Measurements from ENCODE around the gene ZNF787. TPM values are rescaled to one million over a fixed set of nuclear protein-coding genes. Genes with fewer than 3 reads are reported as not detected.

The ZNF787 gene
- total and polyA plus RNA-seq, 2 donors (not counting 3 experiments of a cell fraction or from before 2014, with no cell fraction given): 11.6 to 32.7 TPM

GRCh38 chr19:56131651-56132050 lies 10.6 kb upstream of the ZNF787 start:
- H3K27me3 ChIP-seq (ENCODE audit: control insufficient read depth in 2 of 2, insufficient read depth in 2 of 2, low read length in 2 of 2): no peaks in the 10 kb centered on the region
- no peaks in the 10 kb centered on the region for H4K20me1 ChIP-seq (replicated peaks; ENCODE audit: control insufficient read depth, extremely low read depth, insufficient read depth, low read length)
- ChIA-PET CTCF (interaction anchor here (0.9 kb wide), 1 partner anchor 9 kb away, joined by 3 read pairs; the partner anchor contains the start of gene ZNF444), POLR2A (no interaction called here)
- TF ChIP-seq POLR2A (IDR thresholded peaks at IDR 0.05; ENCODE audit: low read depth, low read length): no peak
- TF ChIP-seq CTCF (IDR thresholded peaks at IDR 0.05; ENCODE audit: extremely low read depth in 1 of 2, insufficient read depth in 1 of 2, low read depth in 1 of 2, low read length in 2 of 2): no peak
- no TSS peak for BruUV-seq (replicated peaks)
- no peaks in the 10 kb centered on the region for H3K79me2 ChIP-seq (ENCODE audit: control insufficient read depth, insufficient read depth, low read length)
- no peak overlapping the region for H3K27ac ChIP-seq (ENCODE audit: insufficient read depth, low read depth, low read length)
- FAIRE-seq (no peak), DNase-seq (ENCODE audit: low read depth, low spot score) (no peak)
- no peak overlapping the region for H3K4me3 ChIP-seq (replicated peaks in 1 of 3; ENCODE audit: insufficient read depth in 1 of 3, low read depth in 1 of 3, low read length in 3 of 3)
- dilution Hi-C loops (cut with MboI; ENCODE audit: extremely low pct_ligation_motif_present, low sequenced_read_pairs) (no loop called here), intact Hi-C loops (cut with micrococcal nuclease) (no loop called here)
- no peak overlapping the region for H3K4me2 ChIP-seq (ENCODE audit: insufficient read depth, low read length)
- H3K9ac ChIP-seq (replicated peaks; ENCODE audit: extremely low read depth, insufficient read depth, low read length): no peak overlapping the region
- H3K9me1 ChIP-seq (replicated peaks; ENCODE audit: control insufficient read depth, extremely low read depth, insufficient read depth, low read length): no peaks in the 10 kb centered on the region
- no peak overlapping the region for H2AFZ ChIP-seq (ENCODE audit: low read depth, low read length)
- H3K36me3 ChIP-seq (ENCODE audit: control insufficient read depth in 2 of 2, extremely low read depth in 1 of 2, insufficient read depth in 2 of 2, low read length in 2 of 2): no peaks in the 10 kb centered on the region
- H3K9me3 ChIP-seq (replicated peaks; ENCODE audit: control insufficient read depth, insufficient read depth, low read length): no peaks in the 10 kb centered on the region
- no peaks in the 10 kb centered on the region for H3K4me1 ChIP-seq (ENCODE audit: control insufficient read depth, extremely low read depth, insufficient read depth, low read length)

GRCh38 chr19:56130006-56130405 lies 8.9 kb upstream of the ZNF787 start:
- no peaks in the 10 kb centered on the region for H3K9me3 ChIP-seq (replicated peaks; ENCODE audit: control insufficient read depth, insufficient read depth, low read length)
- DNase-seq (ENCODE audit: low read depth, low spot score) (no peak), FAIRE-seq (no peak)
- BruUV-seq (replicated peaks): no TSS peak
- no peaks in the 10 kb centered on the region for H3K4me1 ChIP-seq (ENCODE audit: control insufficient read depth, extremely low read depth, insufficient read depth, low read length)
- H2AFZ ChIP-seq (ENCODE audit: low read depth, low read length): no peak overlapping the region
- no peak overlapping the region for H3K4me2 ChIP-seq (ENCODE audit: insufficient read depth, low read length)
- intact Hi-C loops (cut with micrococcal nuclease): no loop called here
- no peak overlapping the region for H3K4me3 ChIP-seq (replicated peaks in 1 of 3; ENCODE audit: insufficient read depth in 1 of 3, low read depth in 1 of 3, low read length in 3 of 3)
- POLR2A ChIA-PET: no interaction called here
- no peaks in the 10 kb centered on the region for H3K79me2 ChIP-seq (ENCODE audit: control insufficient read depth, insufficient read depth, low read length)
- H3K9ac ChIP-seq (replicated peaks; ENCODE audit: extremely low read depth, insufficient read depth, low read length): no peak overlapping the region
- no peak overlapping the region for H3K27ac ChIP-seq (ENCODE audit: insufficient read depth, low read depth, low read length)
- dilution Hi-C loops (cut with MboI; ENCODE audit: extremely low pct_ligation_motif_present, low sequenced_read_pairs): no loop called here
- no peaks in the 10 kb centered on the region for H4K20me1 ChIP-seq (replicated peaks; ENCODE audit: control insufficient read depth, extremely low read depth, insufficient read depth, low read length)
- no peaks in the 10 kb centered on the region for H3K36me3 ChIP-seq (ENCODE audit: control insufficient read depth in 2 of 2, extremely low read depth in 1 of 2, insufficient read depth in 2 of 2, low read length in 2 of 2)
- no peaks in the 10 kb centered on the region for H3K27me3 ChIP-seq (ENCODE audit: control insufficient read depth in 2 of 2, insufficient read depth in 2 of 2, low read length in 2 of 2)
- CTCF ChIA-PET: interaction anchor here (1.8 kb wide), 1 partner anchor 123 kb away, joined by 6 read pairs; no protein-coding TSS in a partner anchor
- TF ChIP-seq GATA2 (IDR thresholded peaks at IDR 0.05; ENCODE audit: insufficient read depth, insufficient read length, low read depth, low read length): no peak
- TF ChIP-seq MAX (IDR thresholded peaks at IDR 0.05; ENCODE audit: insufficient read depth, insufficient read length): no peak
- no peak for TF ChIP-seq MYC (IDR thresholded peaks at IDR 0.05; ENCODE audit: low read depth, low read length)
- TF ChIP-seq POLR2AphosphoS5 (IDR thresholded peaks at IDR 0.05; ENCODE audit: insufficient read depth, low read depth, low read length): no peak
- no peak for TF ChIP-seq JUN (IDR thresholded peaks at IDR 0.05; ENCODE audit: borderline replicate concordance, insufficient read depth, insufficient read length, low read depth)
- TF ChIP-seq EZH2 (IDR thresholded peaks at IDR 0.05; ENCODE audit: borderline replicate concordance, low read depth, low read length, severe bottlenecking): no peak
- no peak for TF ChIP-seq POLR2A (IDR thresholded peaks at IDR 0.05; ENCODE audit: low read depth, low read length)
- TF ChIP-seq CTCF (IDR thresholded peaks at IDR 0.05; ENCODE audit: extremely low read depth in 1 of 2, insufficient read depth in 1 of 2, low read depth in 1 of 2, low read length in 2 of 2): no peak
- no peak for TF ChIP-seq FOS (IDR thresholded peaks at IDR 0.05; ENCODE audit: borderline replicate concordance, insufficient read depth, low read length)
- H3K9me1 ChIP-seq (replicated peaks; ENCODE audit: control insufficient read depth, extremely low read depth, insufficient read depth, low read length): no peaks in the 10 kb centered on the region

All from endothelial cell of umbilical vein (primary cell).